AG09319 (cell line): ENCODE results near the gene CALHM5.

Experiments used
- DNase-seq: peaks from one replicate; pipeline ENCODE4 v3.0.0-alpha.2; 2010; ENCODE audit warnings: low read depth; ENCODE audit errors: extremely low read depth
- CTCF ChIP-seq: IDR thresholded peaks from 2 replicates; pipeline ENCODE4 v1.5.1; 2011; ENCODE audit warnings: low read depth, mild to moderate bottlenecking, inconsistent platforms, low read length, moderate library complexity

CALHM5 gene

GRCh38 chr6:116562019-116562403, 50.6 kb downstream of the CALHM5 start:
- no peak for DNase-seq
- TF ChIP-seq CTCF: no peak

GRCh38 chr6:116562614-116563013, 51.2 kb downstream of the CALHM5 start:
- no peak for TF ChIP-seq CTCF
- no peak for DNase-seq

- no peak for DNase-seq
- TF ChIP-seq CTCF: no peak
These were observed 52.4 kb downstream of the CALHM5 start for GRCh38 chr6:116563830-116564229.

- no peak for DNase-seq
- no peak for TF ChIP-seq CTCF
These were observed 52.9 kb downstream of the CALHM5 start for GRCh38 chr6:116564311-116564710.

GRCh38 chr6:116564921-116565872, 53.8 kb downstream of the CALHM5 start:
- TF ChIP-seq CTCF: no peak
- DNase-seq: no peak

- TF ChIP-seq CTCF: no peak
- DNase-seq: no peak
These were observed 56.7 kb downstream of the CALHM5 start for GRCh38 chr6:116568111-116568510.

GRCh38 chr6:116568821-116569755, 57.6 kb downstream of the CALHM5 start:
- no peak for TF ChIP-seq CTCF
- DNase-seq: no peak
